SU-DHL-6 (cell line): ENCODE measurements around the gene IFT43.

Experiments
- EZH2phosphoT487 ChIP-seq: fragments of 200-600 bp; sonication (generic), shearing (Covaris generic); conservative IDR thresholded peaks from 2 replicates; pipeline ENCODE4 v1.6.1; 2018; ENCODE audit warnings: mild to moderate bottlenecking, antibody characterized with exemption, low read length, moderate library complexity, mixed read lengths
- TF ChIP-seq, protein P1 (sequence below): fragments of 200-600 bp; sonication (generic); IDR thresholded peaks from one replicate; pipeline ENCODE4 v1.5.1; 2017; ENCODE audit warnings: antibody characterized with exemption, mild to moderate bottlenecking, low read length, moderate library complexity; ENCODE audit not compliant: insufficient read depth, poor library complexity, severe bottlenecking

GRCh38 chr14:76007379-76007778, 21.8 kb downstream of the IFT43 start:
- TF ChIP-seq, protein P1, sequence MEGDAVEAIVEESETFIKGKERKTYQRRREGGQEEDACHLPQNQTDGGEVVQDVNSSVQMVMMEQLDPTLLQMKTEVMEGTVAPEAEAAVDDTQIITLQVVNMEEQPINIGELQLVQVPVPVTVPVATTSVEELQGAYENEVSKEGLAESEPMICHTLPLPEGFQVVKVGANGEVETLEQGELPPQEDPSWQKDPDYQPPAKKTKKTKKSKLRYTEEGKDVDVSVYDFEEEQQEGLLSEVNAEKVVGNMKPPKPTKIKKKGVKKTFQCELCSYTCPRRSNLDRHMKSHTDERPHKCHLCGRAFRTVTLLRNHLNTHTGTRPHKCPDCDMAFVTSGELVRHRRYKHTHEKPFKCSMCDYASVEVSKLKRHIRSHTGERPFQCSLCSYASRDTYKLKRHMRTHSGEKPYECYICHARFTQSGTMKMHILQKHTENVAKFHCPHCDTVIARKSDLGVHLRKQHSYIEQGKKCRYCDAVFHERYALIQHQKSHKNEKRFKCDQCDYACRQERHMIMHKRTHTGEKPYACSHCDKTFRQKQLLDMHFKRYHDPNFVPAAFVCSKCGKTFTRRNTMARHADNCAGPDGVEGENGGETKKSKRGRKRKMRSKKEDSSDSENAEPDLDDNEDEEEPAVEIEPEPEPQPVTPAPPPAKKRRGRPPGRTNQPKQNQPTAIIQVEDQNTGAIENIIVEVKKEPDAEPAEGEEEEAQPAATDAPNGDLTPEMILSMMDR, result no peak
- TF ChIP-seq EZH2phosphoT487, result no peak
